GM19397 (cell line): Measurements from ENCODE around the gene ASPM.
"Not testable (repeated sequence)": the region's sequence is repeated elsewhere in the genome, so short reads cannot be mapped to it uniquely, and the experiment has no call there.

Experiments used
- ATAC-seq: cut with Tn5 transposase; IDR thresholded peaks from one replicate; pipeline ENCODE4 v1.9.1; 2021; ENCODE audit warnings: mild to moderate bottlenecking, moderate library complexity; ENCODE audit not compliant: unreplicated experiment

The ASPM gene

DNA sequence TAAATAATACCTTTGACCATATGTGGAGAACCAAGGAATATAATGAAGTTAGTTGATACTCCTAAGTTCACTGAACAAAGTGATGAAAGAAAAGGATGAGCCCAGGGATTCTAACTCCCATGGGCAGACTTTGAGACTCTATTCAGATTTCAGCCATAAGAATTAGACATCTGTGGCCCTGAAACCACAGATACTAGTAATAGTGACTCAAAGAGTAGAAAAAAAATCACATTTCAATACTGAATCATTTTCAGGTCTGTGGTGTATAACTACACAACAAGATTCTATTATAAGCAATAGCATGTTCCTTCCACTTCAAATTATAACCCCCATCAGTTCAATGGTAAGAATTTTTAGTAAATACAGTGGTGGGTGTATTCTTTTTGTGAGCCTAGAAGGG lies 63.0 kb downstream of the ASPM start:
- ATAC-seq = no peak

DNA sequence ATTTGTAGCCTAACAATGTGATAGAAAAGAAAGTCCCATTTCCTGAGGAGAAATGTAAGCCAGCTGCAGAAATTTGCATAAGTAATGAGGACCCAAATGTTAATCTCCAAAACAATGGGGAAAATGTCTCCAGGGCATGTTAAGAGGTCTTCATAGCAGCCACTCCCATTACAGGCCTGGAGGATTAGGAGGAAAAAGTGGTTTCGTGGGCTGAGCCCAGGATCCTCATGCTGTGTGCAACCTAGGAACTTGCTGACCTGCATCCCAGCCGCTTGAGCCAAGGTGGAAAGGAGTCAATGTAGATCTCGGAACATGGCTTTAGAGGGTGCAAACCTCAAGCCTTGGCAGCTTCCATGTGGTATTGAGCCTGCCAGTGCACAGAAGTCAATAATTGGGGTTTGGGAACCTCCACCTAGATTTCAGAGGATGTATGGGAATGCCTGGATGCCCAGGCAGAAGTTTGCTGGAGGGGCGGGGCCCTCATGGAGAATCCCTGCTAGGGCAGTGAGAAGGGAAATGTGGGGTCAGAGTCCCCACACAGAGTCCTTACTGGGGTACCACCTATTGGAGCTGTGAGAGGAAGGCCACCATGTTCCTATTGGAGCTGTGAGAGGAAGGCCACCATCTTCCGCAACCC lies 65.2 kb downstream of the ASPM start:
- ATAC-seq = no peak

DNA sequence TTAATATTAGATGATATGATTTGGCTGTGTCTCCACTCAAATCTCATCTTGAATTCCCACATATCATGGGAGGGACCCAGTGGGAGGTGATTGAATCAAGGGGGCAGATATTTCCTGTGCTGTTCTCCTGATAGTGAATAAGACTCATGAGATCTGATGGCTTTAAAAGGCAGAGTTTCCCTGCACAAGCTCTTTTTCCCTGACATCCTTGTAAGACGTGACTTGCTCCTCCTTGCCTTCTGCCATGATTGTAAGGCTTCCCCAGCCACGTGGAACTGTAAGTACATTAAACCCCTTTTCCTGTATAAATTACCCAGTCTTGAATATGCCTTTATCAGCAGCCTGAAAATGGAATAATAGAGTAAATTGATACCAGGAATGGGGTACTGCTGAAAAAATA lies 66.1 kb downstream of the ASPM start:
- no peak for ATAC-seq

DNA sequence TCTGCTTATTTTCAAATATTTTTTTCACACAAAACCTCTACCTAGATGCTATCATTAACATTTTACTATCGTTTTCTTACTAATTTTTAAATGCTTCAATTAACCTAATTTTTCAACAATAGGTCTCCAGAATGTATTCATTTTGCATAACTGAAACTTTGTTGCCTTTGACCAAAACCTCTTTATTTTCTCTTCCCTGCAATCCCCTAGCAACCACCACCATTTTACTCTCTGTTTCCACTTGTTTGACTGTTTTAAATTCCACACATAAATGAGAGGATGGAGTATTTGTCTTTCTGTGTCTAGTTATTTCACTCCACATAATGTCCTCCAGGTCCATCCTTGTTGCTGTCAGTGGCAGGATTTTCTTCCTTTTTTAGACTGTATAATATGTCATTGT lies 69.9 kb downstream of the ASPM start:
- ATAC-seq = no peak

DNA sequence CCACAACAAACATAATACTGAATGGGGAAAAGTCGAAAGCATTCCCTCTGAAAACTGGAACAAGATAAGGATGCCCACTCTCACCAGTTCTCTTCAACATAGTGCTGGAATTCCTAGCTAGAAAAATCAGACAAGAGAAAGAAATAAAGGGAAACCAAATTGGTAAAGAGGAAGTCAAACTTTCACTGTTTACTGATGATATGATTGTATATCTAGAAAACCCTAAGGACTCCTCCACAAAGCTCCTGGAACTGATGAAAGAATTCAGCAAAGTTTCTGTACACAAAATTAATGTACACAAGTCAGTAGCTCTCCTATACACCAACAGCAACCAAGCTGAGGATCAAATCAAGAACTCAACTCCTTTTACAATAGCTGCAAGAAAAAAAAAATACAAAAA lies 72.5 kb downstream of the ASPM start:
- ATAC-seq = no peak

DNA sequence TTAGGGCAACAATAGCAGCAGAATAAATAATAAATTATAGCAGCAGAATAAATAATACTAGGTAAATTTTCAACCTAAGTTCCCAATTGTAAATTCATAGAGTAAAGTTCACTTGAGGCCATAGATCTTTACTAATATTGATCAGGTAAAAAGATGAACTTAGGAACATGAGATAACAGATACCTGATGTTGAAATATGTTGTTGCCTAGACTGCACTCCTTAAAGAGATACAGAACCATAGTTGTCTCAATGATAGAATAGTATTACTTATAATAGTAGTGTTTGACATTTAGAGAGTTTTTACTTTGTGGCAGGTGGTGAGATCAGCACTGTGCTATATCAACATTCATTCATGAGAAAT lies 79.0 kb downstream of the ASPM start:
- no peak for ATAC-seq

DNA sequence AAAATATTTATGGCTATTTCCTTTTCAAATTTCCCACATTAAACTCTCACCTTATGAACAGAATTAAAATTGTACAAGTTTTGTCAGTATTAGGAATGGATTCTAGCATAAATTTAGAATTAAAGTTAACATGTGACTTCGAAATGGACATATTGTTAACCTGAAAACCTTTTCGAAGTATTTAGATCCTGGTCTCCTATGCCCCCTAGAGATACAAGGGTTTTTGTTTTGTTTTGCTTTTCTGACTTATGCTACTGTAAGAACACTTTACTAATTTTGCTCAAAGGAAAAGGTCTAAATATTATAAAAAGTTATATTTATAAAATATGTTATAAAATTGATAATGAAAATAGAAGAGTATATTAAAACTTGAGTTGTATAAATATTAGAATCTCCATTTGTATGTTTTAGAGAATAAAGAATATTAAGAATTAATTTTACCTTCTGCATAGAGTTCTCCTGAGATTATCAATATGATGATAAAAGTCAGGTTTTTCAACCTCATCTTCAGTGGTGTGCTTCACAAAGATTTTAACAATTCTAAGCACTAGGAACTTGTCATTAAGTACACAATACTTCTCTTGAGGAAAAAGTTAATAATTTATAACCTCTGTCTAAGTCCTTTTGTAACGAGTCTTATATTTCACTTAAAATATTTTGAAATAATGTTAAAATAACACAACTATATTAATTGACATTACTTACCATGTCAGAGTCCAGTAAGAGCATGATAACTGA lies 79.6 kb downstream of the ASPM start, which contains the start of gene F13B:
F13B (minus strand) TSS at position 542 of the 738 bp plus-strand sequence; CDS start at position 505, 37 bp downstream.
- ATAC-seq = no peak

DNA sequence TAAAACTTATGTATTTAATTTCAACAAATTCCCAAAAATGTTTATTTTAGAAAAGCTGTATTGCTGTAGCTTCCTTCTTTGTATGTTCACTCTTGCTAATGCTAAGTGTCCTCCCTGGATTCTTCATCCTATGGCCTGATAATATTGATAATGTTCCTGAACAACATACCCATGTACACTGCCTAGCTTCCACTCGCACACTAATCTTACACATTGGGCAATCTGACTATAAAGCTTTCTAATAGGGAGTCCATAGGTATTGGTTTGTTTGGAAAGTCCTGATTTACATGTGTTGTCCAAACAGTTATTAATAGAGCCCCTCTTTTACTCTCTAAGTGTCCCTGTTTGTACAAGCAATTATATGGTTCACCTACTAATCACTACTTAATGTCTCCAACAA lies 80.2 kb downstream of the ASPM start:
- no peak for ATAC-seq

DNA sequence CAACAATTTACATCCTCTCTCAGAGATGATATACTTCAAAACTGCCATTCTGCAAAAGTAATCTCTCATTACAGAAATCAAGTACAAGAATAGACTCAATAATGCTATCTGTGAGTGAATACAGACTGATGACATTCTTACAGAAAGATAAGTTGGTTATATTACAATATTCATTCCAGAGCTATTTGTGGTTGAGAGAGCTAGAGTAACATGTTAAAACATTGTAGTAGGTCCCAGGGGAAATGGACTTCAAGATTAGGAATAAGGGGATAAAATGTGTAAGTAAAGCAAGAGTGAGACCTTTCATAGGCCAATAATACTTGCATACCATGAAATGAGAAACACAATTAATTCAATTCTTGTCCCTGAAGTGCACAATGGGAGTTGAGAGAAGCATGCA lies 80.9 kb downstream of the ASPM start:
- no peak for ATAC-seq

DNA sequence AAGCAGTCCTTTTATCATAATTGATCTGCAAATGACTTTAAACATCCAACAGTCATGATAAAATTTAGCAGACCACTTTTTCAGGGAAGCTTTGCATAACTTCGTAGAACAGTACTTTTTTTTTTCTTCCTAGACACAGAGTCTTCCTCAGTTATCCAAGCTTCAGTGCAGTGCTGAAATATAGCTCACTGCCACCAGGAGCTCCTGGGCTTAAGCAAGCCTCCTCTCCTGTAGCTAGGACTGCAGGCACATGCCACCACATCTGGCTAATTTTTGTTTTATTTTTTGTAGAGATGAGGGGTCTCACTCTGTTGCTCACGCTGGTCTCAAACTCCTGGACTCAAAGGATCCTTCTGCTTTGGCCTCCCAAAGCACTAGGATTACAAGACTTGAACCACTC lies 83.3 kb downstream of the ASPM start:
- ATAC-seq = peak; percentile 25

DNA sequence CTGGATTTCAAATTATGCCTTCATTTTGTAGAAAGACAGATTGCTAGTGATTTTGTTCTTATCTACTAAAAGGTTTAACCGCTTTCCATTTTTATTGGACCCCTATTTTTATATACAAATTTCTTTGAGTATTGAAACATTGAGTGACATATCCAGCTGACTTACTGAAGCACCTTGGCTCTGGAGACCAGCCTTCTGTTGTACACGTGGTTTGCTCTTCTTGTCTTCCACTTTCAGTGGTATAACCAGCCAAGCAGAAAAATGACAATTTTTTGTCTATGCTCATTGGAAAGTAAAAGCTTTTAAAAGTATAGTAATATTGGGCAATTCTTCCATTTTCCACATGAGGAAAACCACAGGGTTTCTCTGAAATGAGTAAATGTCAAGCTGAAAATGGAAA lies 83.8 kb downstream of the ASPM start:
- ATAC-seq = peak; percentile 84

DNA sequence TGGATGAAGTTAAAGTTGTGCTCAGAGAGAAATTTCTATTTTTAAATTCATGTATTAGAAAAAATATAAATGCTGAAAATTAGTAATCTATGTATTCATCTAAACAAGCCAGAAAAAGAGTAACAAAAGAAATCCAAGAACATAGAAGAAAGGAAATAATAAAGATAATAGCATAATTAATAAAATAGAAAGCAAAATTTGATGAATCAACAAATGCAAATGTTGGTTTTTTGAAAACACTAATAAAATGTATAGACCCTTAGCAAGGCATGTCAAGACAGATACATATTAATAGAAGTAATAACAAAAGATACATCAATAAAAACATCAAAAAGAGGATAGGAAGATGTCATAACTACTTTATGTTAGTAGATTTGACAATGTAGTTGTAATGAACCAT lies 97.4 kb downstream of the ASPM start:
- no peak for ATAC-seq

DNA sequence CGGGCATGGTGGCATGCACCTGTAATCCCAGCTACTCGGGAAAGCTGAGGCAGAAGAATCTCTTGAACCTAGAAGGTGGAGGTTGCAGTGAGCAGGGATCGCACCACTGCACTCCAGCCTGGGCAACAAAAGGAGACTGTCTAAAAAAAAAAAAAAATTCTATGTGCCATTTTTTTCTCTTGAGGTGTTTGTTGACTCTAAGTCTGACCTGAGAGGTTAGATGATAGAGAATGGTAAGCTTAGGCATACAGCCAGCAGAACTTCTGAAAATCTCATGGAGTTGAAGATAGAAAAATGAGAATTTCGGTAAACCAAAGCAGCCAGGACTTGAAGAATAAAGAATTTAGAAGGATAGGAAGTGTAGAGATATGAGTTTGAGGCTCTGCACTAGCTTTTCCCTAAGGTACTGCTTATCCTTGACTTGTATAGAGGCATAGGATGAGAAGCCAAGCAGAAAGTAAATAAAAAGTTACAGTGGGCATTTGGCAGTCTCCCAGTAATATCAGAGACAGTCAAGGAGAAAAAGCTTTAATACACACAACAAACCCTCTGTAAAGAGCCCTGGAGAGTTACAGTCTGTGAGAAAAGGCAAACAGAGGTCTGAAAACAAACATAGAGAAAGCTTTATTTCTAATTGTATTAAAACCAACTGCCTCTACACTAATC lies 103.7 kb downstream of the ASPM start:
- no peak for ATAC-seq

DNA sequence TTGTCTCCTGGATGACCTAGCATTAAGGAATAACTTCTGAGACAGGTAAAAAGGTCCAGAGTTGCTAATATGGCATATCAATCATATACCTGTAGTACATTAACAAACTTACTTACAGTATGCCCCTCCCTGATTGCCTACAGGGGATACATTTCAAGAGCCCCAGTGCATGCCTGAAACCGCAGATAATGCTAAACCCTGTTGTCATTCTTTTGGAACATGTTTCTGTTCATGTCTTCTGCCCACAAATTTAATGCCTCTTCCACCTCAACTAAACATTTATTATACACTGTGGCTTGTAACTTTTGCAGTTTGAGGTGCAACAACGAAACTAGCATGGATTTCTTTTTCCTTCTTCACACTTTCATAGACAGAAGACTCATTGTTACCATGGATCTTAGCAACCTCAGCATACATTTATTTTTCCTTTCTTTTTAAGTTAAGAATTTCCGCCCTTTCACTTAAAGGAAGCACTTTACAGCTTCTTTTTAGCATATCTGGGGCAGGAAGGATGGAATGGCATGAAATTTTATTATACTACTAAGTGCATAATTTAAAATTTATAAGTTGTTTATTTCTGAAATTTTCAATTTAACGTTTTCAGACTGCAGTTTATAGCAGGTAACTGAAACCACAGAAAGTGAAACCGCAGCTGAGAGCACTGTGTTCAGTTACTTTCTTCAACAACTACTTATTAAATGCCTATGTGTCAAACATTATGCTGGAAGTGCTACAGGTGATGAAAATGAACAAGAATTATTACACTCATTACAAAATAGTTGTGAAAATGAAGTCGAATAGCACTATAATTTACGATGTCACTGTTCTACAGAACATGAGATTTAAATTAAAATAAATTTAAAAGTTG lies 104.7 kb downstream of the ASPM start:
- ATAC-seq = no peak

DNA sequence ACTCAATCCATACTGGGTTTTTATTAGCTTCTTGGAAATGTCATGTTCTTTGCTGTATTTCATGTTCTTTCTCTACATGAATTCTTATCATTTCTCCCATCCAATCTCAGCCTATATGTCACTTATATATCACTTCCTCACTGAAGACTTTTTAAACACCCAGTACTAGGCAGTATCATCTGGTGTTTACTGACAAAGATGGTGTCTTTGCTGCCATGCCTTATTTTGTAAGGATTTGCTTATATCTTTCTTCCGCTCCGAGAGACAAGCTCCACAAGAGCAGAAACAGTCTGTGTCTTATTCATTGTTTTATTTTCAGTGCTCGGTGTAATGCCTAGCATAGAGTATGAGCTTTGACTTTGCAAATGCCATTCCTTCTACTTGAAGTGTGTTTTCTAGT lies 109.6 kb downstream of the ASPM start:
- no peak for ATAC-seq

DNA sequence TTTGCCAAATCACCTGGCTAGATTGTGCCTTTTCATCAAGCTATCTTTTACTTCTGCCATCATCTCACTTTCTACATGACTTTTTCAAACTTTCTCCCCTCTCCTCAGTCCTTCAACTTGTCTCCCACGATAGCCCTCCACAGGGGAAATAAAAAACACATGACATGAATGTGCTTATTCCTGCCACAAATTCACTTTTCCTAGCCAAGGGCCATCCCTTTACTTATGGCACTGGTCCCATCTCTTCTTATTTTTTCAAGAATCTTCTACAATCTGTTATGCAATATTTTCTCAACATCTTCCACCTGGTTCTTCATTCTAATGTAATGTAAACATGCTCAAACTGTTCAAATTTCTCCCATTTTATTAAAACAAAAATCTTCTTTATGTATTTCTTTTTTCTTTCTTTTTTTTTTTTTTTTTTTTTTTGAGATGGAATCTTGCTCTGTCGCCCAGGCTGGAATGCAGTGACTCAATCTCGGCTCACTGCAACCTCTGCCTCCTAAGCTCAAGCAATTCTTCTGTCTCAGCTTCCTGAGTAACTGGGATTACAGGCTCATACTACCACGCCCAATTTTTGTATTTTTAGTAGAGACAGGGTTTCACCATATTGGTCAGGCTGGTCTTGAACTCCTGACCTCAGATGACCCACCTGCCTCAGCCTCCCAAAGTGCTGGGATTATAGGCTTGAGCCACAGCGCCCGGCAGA lies 111.7 kb downstream of the ASPM start:
- not testable (repeated sequence) for ATAC-seq
